SU-DHL-6 (cell line): Measurements from ENCODE around the gene NSG1.
"Not testable (repeated sequence)": the region's sequence is repeated elsewhere in the genome, so short reads cannot be mapped to it uniquely, and the experiment has no call there.

Source experiments
- CTCF ChIP-seq: fragments of 200-600 bp; sonication (generic); IDR thresholded peaks from one replicate; pipeline ENCODE4 v1.5.1; 2017; ENCODE audit warnings: antibody characterized with exemption, mild to moderate bottlenecking, low read length, moderate library complexity; ENCODE audit not compliant: insufficient read depth, poor library complexity, severe bottlenecking
- EZH2phosphoT487 ChIP-seq: fragments of 200-600 bp; sonication (generic), shearing (Covaris generic); conservative IDR thresholded peaks from 2 replicates; pipeline ENCODE4 v1.6.1; 2018; ENCODE audit warnings: mild to moderate bottlenecking, antibody characterized with exemption, low read length, moderate library complexity, mixed read lengths

GRCh38 chr4:4348585-4348984 is 38.3 kb upstream of the NSG1 start:
- not testable (repeated sequence) for TF ChIP-seq CTCF, EZH2phosphoT487
